GM23338 (cell line): ENCODE data around the gene AIMP1. TPM values are rescaled to one million over a fixed set of nuclear protein-coding genes. Genes with fewer than 3 reads are reported as not detected.
A peak's percentile ranks its signal among the peaks of the same experiment; 100 is the strongest.

ENCODE experiments used
- ATAC-seq: fragments of 200-7000 bp; cut with Tn5 transposase; 3 replicates; pipeline ENCODE4 v1.9.1; 2020
- DNase-seq: peaks from one replicate; pipeline ENCODE4 v3.0.0-alpha.2; 2015; ENCODE audit warnings: low spot score
- H2AFZ ChIP-seq: fragments of 200-600 bp; sonication (generic); 2 replicates; pipeline ENCODE4 v1.8.0; 2016; ENCODE audit warnings: antibody characterized with exemption, mild to moderate bottlenecking, moderate library complexity
- H3F3A ChIP-seq: fragments of 200-600 bp; sonication (generic); replicated peaks from 2 replicates; pipeline ENCODE4 v1.8.0; 2017; ENCODE audit warnings: antibody characterized with exemption, mixed run types, low read depth
- H3K27ac ChIP-seq: fragments of 200-600 bp; sonication (generic); 2 replicates; pipeline ENCODE4 v1.6.1; 2016; ENCODE audit warnings: low read depth
- H3K27me3 ChIP-seq: fragments of 200-600 bp; sonication (generic); 2 replicates; pipeline ENCODE4 v1.8.0; 2016; ENCODE audit warnings: mild to moderate bottlenecking, mixed run types, moderate library complexity; ENCODE audit not compliant: insufficient read depth
- H3K36me3 ChIP-seq: fragments of 200-600 bp; sonication (generic); 2 replicates; pipeline ENCODE4 v1.8.0; 2016; ENCODE audit warnings: mild to moderate bottlenecking; ENCODE audit not compliant: insufficient read depth
- H3K4me1 ChIP-seq: fragments of 200-600 bp; sonication (generic); 2 replicates; pipeline ENCODE4 v1.8.0; 2016; ENCODE audit warnings: mild to moderate bottlenecking, moderate library complexity; ENCODE audit not compliant: insufficient read depth
- H3K4me2 ChIP-seq: fragments of 200-600 bp; sonication (generic); 2 replicates; pipeline ENCODE4 v1.7.1; 2017; ENCODE audit warnings: mixed run types
- H3K4me3 ChIP-seq: fragments of 200-600 bp; sonication (generic); 2 replicates; pipeline ENCODE4 v1.6.1; 2016; ENCODE audit warnings: mixed run types
- H3K79me2 ChIP-seq: fragments of 200-600 bp; sonication (generic); replicated peaks from 2 replicates; pipeline ENCODE4 v1.8.0; 2017; ENCODE audit warnings: mild to moderate bottlenecking; ENCODE audit not compliant: insufficient read depth
- H3K9me2 ChIP-seq: fragments of 200-600 bp; sonication (generic); 2 replicates; pipeline ENCODE4 v1.8.0; 2017; ENCODE audit not compliant: insufficient read depth
- H4K20me1 ChIP-seq: fragments of 200-600 bp; sonication (generic); replicated peaks from 2 replicates; pipeline ENCODE4 v1.8.0; 2017; ENCODE audit warnings: mild to moderate bottlenecking; ENCODE audit not compliant: insufficient read depth
- H3K27ac Mint-ChIP-seq: 2 replicates; pipeline ENCODE4 v1.8.0; 2020; ENCODE audit warnings: inconsistent platforms, mild to moderate bottlenecking, moderate library complexity, mixed read lengths
- H3K27me3 Mint-ChIP-seq: 3 replicates; pipeline ENCODE4 v1.8.0; 2022; ENCODE audit warnings: low read depth, mild to moderate bottlenecking, moderate library complexity, mixed read lengths, inconsistent platforms; ENCODE audit not compliant: insufficient read depth, poor library complexity
- H3K36me3 Mint-ChIP-seq: 3 replicates; pipeline ENCODE4 v1.8.0; 2021; ENCODE audit warnings: low read depth, mild to moderate bottlenecking, inconsistent platforms, moderate library complexity, mixed read lengths
- H3K4me1 Mint-ChIP-seq: 3 replicates; pipeline ENCODE4 v1.8.0; 2020; ENCODE audit warnings: mild to moderate bottlenecking, inconsistent platforms, mixed read lengths
- H3K4me3 Mint-ChIP-seq: 3 replicates; pipeline ENCODE4 v1.8.0; 2021; ENCODE audit warnings: moderate library complexity, mild to moderate bottlenecking, inconsistent platforms, mixed read lengths
- H3K9me3 Mint-ChIP-seq: 3 replicates; pipeline ENCODE4 v1.8.0; 2020; ENCODE audit warnings: moderate library complexity, mild to moderate bottlenecking, inconsistent platforms, mixed read lengths
- CREB1 ChIP-seq: fragments of 250-450 bp; sonication (Bioruptor Pico); IDR thresholded peaks from 2 replicates; pipeline ENCODE4 v1.5.0; 2020; ENCODE audit warnings: low read depth, mild to moderate bottlenecking, moderate library complexity
- CTCF ChIP-seq, 2 experiments: fragments of 200-600 bp in 1 of 2; sonication (generic) in 1 of 2; conservative IDR thresholded peaks; 2 replicates each; pipeline versions ENCODE4 v1.5.1 to v1.6.1; 2016 to 2017; ENCODE audit warnings: antibody characterized with exemption in 2 of 2, low read depth in 2 of 2, mild to moderate bottlenecking in 2 of 2, moderate library complexity in 1 of 2
- ETS1 ChIP-seq: IDR thresholded peaks from 2 replicates; pipeline ENCODE4 v1.6.1; 2016; ENCODE audit warnings: antibody characterized with exemption
- EZH2 ChIP-seq: fragments of 200-600 bp; sonication (generic); IDR thresholded peaks from one replicate; pipeline ENCODE4 v1.8.0; 2017; ENCODE audit warnings: antibody characterized with exemption, mild to moderate bottlenecking, low read depth; ENCODE audit not compliant: unreplicated experiment
- EZH2phosphoT487 ChIP-seq: fragments of 200-600 bp; sonication (generic); IDR thresholded peaks from one replicate; pipeline ENCODE4 v1.8.1; 2018; ENCODE audit warnings: antibody characterized with exemption; ENCODE audit not compliant: unreplicated experiment
- JUNB ChIP-seq: IDR thresholded peaks from one replicate; pipeline ENCODE4 v1.6.1; 2016; ENCODE audit warnings: antibody characterized with exemption; ENCODE audit not compliant: unreplicated experiment
- NANOG ChIP-seq: IDR thresholded peaks from 2 replicates; pipeline ENCODE4 v1.6.1; 2016; ENCODE audit warnings: antibody characterized with exemption, borderline replicate concordance
- POLR2AphosphoS5 ChIP-seq: IDR thresholded peaks from 2 replicates; pipeline ENCODE4 v1.6.1; 2016; ENCODE audit warnings: antibody characterized with exemption, low read depth
- REST ChIP-seq: IDR thresholded peaks from one replicate; pipeline ENCODE4 v1.6.1; 2018; ENCODE audit warnings: antibody characterized with exemption; ENCODE audit not compliant: unreplicated experiment
- STAT1 ChIP-seq: IDR thresholded peaks from one replicate; pipeline ENCODE4 v1.6.1; 2016; ENCODE audit warnings: antibody characterized with exemption; ENCODE audit not compliant: unreplicated experiment
- ZNF114 ChIP-seq: fragments of 250-450 bp; sonication (Bioruptor Pico); IDR thresholded peaks from 2 replicates; pipeline ENCODE4 v1.5.0; 2020; ENCODE audit warnings: mild to moderate bottlenecking, moderate library complexity
- ZNF331 ChIP-seq: fragments of 250-450 bp; sonication (Bioruptor Pico); IDR thresholded peaks from 2 replicates; pipeline ENCODE4 v1.5.0; 2020; ENCODE audit warnings: low read depth, mild to moderate bottlenecking, moderate library complexity
- ZNF462 ChIP-seq: fragments of 250-450 bp; sonication (Bioruptor Pico); IDR thresholded peaks from 2 replicates; pipeline ENCODE4 v1.5.0; 2020; ENCODE audit warnings: mild to moderate bottlenecking, moderate library complexity
- polyA plus RNA-seq: library from polyadenylated mRNA; unstranded; fragments of >200 nt; fragmentation: Nextera tagmentation; extraction: Ambion mirVana; gene quantifications from 2 replicates; pipeline ENCODE4 v1.2.1, GENCODE V29; 2016
- total RNA-seq: library from RNA; depleted of rRNA; stranded (reverse); fragments of >200 nt; shearing (Covaris generic); gene quantifications from 2 replicates; pipeline ENCODE4 v1.2.3, GENCODE V29; 2014

AIMP1 gene
- total and polyA plus RNA-seq, 2 experiments from 2014 or later, result 34.5 to 200 TPM

- Mint-ChIP-seq H3K27me3 (no peaks in the 10 kb centered on the region), H3K4me3 (no peak overlapping the region), H3K36me3 (no peaks in the 10 kb centered on the region), H3K27ac (peak overlapping the region; percentile 52), H3K9me3 (no peaks in the 10 kb centered on the region), H3K4me1 (peaks cover 13% of the 10 kb centered on the region)
- no peaks in the 10 kb centered on the region for H4K20me1 ChIP-seq
- no peak overlapping the region for H3K27ac ChIP-seq
- ATAC-seq (peak; percentile 46; the same call in 2 of the 3 replicates), DNase-seq (peak; percentile 5)
- no peaks in the 10 kb centered on the region for H3K79me2 ChIP-seq
- no peaks in the 10 kb centered on the region for H3K4me1 ChIP-seq
- no peak overlapping the region for H3K4me2 ChIP-seq
- no peaks in the 10 kb centered on the region for H3K27me3 ChIP-seq
- H3K4me3 ChIP-seq, result no peak overlapping the region
- peak overlapping the region; percentile 90; the same call in 1 of the 2 replicates for H2AFZ ChIP-seq
- H3K9me2 ChIP-seq, result no peaks in the 10 kb centered on the region
- H3F3A ChIP-seq, result no peaks in the 10 kb centered on the region
- H3K36me3 ChIP-seq, result no peaks in the 10 kb centered on the region
- TF ChIP-seq ZNF462 (CRISPR knock-in tag) (no peak), REST (no peak), JUNB (no peak), ZNF114 (CRISPR knock-in tag) (no peak), CTCF (conservative IDR thresholded peaks at IDR 0.05; ENCODE audit: low read depth in 2 of 2) (no peak), EZH2phosphoT487 (no peak), ETS1 (no peak), ZNF331 (CRISPR knock-in tag) (no peak), NANOG (no peak), STAT1 (no peak), CREB1 (no peak), EZH2 (no peak), POLR2AphosphoS5 (no peak)
These were observed 47.9 kb downstream of the AIMP1 start for GRCh38 chr4:106364282-106364681.
